HCT116 (cell line): ENCODE measurements around the gene HDDC3. TPM values are rescaled to one million over a fixed set of nuclear protein-coding genes. Genes with fewer than 3 reads are reported as not detected.

Experiments used
- ATAC-seq: fragments of 200-7000 bp; cut with Tn5 transposase; 2 replicates; pipeline ENCODE4 v1.9.1; 2020; ENCODE audit warnings: mild to moderate bottlenecking, moderate library complexity
- BruUV-seq: library from RNA; stranded (reverse); fragments of 400-500 nt; replicated peaks from 2 replicates; lab custom pipeline; 2021; lab: Mats Ljungman, UMichigan
- CTCF ChIA-PET: fragments of 300-600 bp; sonication (Branson Sonifier 250); formaldehyde crosslinking; loops from one replicate; lab custom pipeline; 2021; ENCODE audit warnings: antibody characterized with exemption; lab: Charles Lee
- POLR2A ChIA-PET: fragments of 300-600, 350-600 bp; sonication (Branson Sonifier 250); formaldehyde crosslinking; loops from one replicate; lab custom pipeline; 2021; ENCODE audit warnings: antibody characterized with exemption; lab: Charles Lee
- RAD21 ChIA-PET, 2 experiments: fragments of 300-600 bp; sonication (Branson Sonifier 250); formaldehyde crosslinking; loops; one replicate each; lab custom pipeline; 2023; ENCODE audit warnings: low total read pairs in 2 of 2; ENCODE audit not compliant: uncharacterized antibody in 2 of 2, unreplicated experiment in 2 of 2, low non-redundant PET in 1 of 2; lab: Charles Lee
- DNase-seq: peaks from one replicate; pipeline ENCODE4 v3.0.0-alpha.2; 2010; ENCODE audit warnings: low read depth, low spot score
- H2AFZ ChIP-seq: fragments of 200-600 bp; shearing (Covaris generic), sonication (generic); 2 replicates; pipeline ENCODE4 v1.6.1; 2017; ENCODE audit warnings: low read depth, mixed run types, mixed read lengths, antibody characterized with exemption, low read length; ENCODE audit not compliant: poor library complexity, severe bottlenecking
- H3K27ac ChIP-seq: 2 replicates; pipeline ENCODE4 v1.5.1; 2012; ENCODE audit warnings: low read depth, low read length
- H3K27me3 ChIP-seq: fragments of 200-600 bp; sonication (generic); 2 replicates; pipeline ENCODE4 v1.6.1; 2016; ENCODE audit warnings: mixed run types, low read length, mixed read lengths; ENCODE audit not compliant: insufficient read depth
- H3K36me3 ChIP-seq, 2 experiments: fragments of 200-500 bp in 1 of 2; fragments of 200-600 bp in 1 of 2; sonication (Bioruptor generic) in 1 of 2; sonication (generic) in 1 of 2; 2 replicates each; pipeline versions ENCODE4 v1.5.1 to v1.6.1; 2014 to 2016; ENCODE audit warnings: low read length in 2 of 2, inconsistent platforms in 1 of 2, mixed read lengths in 1 of 2, mixed run types in 1 of 2; ENCODE audit not compliant: insufficient read depth in 2 of 2, control insufficient read depth in 1 of 2
- H3K4me1 ChIP-seq, 2 experiments: fragments of 200-600 bp in 1 of 2; sonication (generic) in 1 of 2; 2 replicates each; pipeline versions ENCODE4 v1.5.1 to v1.6.1; 2012 to 2017; ENCODE audit warnings: low read length in 2 of 2, inconsistent platforms in 1 of 2, mild to moderate bottlenecking in 1 of 2, mixed read lengths in 1 of 2, mixed run types in 1 of 2, moderate library complexity in 1 of 2; ENCODE audit not compliant: insufficient read depth in 2 of 2, control insufficient read depth in 1 of 2
- H3K4me2 ChIP-seq: fragments of 200-600 bp; sonication (generic); 2 replicates; pipeline ENCODE4 v1.6.1; 2017; ENCODE audit warnings: mixed run types, low read length, mixed read lengths
- H3K4me3 ChIP-seq, 2 experiments: fragments of 200-600 bp in 1 of 2; sonication (generic) in 1 of 2; replicated peaks in 1 of 2; 2 replicates each; pipeline ENCODE4 v1.5.1; 2011 to 2016; ENCODE audit warnings: low read length in 2 of 2, control low read depth in 1 of 2, low read depth in 1 of 2, mild to moderate bottlenecking in 1 of 2, mixed read lengths in 1 of 2, mixed run types in 1 of 2
- H3K79me2 ChIP-seq: fragments of 200-600 bp; sonication (generic); 2 replicates; pipeline ENCODE4 v1.6.1; 2017; ENCODE audit warnings: mild to moderate bottlenecking, mixed run types, low read length, moderate library complexity, mixed read lengths; ENCODE audit not compliant: insufficient read depth
- H3K9ac ChIP-seq: fragments of 200-600 bp; sonication (generic); 2 replicates; pipeline ENCODE4 v1.6.1; 2016; ENCODE audit warnings: low read length, mixed read lengths
- H3K9me2 ChIP-seq: fragments of 200-600 bp; sonication (generic), shearing (Covaris generic); 2 replicates; pipeline ENCODE4 v1.6.1; 2017; ENCODE audit warnings: mixed run types, mild to moderate bottlenecking, moderate library complexity; ENCODE audit not compliant: insufficient read depth
- H3K9me3 ChIP-seq, 2 experiments: fragments of 200-500 bp in 1 of 2; fragments of 200-600 bp in 1 of 2; sonication (Bioruptor generic) in 1 of 2; sonication (generic) in 1 of 2; 2 replicates each; pipeline ENCODE4 v1.6.1; 2014 to 2017; ENCODE audit warnings: low read length in 2 of 2, mixed read lengths in 2 of 2, inconsistent platforms in 1 of 2, low read depth in 1 of 2, mild to moderate bottlenecking in 1 of 2, mixed run types in 1 of 2, moderate library complexity in 1 of 2; ENCODE audit not compliant: control insufficient read depth in 1 of 2, insufficient read depth in 1 of 2
- H4K20me1 ChIP-seq: fragments of 200-600 bp; sonication (generic), shearing (Covaris generic); 2 replicates; pipeline ENCODE4 v1.6.1; 2017; ENCODE audit warnings: mixed run types, mild to moderate bottlenecking, moderate library complexity; ENCODE audit not compliant: insufficient read depth
- ELF1 ChIP-seq: IDR thresholded peaks from 2 replicates; pipeline ENCODE4 v1.6.1; 2012; ENCODE audit warnings: low read depth, borderline replicate concordance
- EZH2 ChIP-seq: fragments of 200-600 bp; sonication (generic); IDR thresholded peaks from 2 replicates; pipeline ENCODE4 v1.6.1; 2017; ENCODE audit warnings: antibody characterized with exemption, mixed run types
- JUND ChIP-seq: IDR thresholded peaks from 2 replicates; pipeline ENCODE4 v1.6.1; 2012
- MAX ChIP-seq: IDR thresholded peaks from 2 replicates; pipeline ENCODE4 v1.6.1; 2012
- POLR2A ChIP-seq: IDR thresholded peaks from 2 replicates; pipeline ENCODE4 v1.7.0; 2011; ENCODE audit warnings: borderline replicate concordance; ENCODE audit not compliant: insufficient read depth, insufficient read length; ENCODE audit errors: extremely low read depth
- POLR2AphosphoS5 ChIP-seq: IDR thresholded peaks from 2 replicates; pipeline ENCODE4 v1.6.1; 2011; ENCODE audit warnings: mild to moderate bottlenecking, low read depth, low read length, moderate library complexity
- RAD21 ChIP-seq: IDR thresholded peaks from 2 replicates; pipeline ENCODE4 v1.6.1; 2012; ENCODE audit warnings: low read depth, mild to moderate bottlenecking
- REST ChIP-seq: IDR thresholded peaks from 2 replicates; pipeline ENCODE4 v1.6.1; 2012; ENCODE audit warnings: low read depth
- SIN3A ChIP-seq: IDR thresholded peaks from 2 replicates; pipeline ENCODE4 v1.6.1; 2012; ENCODE audit warnings: low read depth
- SP1 ChIP-seq: IDR thresholded peaks from 2 replicates; pipeline ENCODE4 v1.6.1; 2012; ENCODE audit warnings: low read depth
- SRF ChIP-seq: IDR thresholded peaks from 2 replicates; pipeline ENCODE4 v1.6.1; 2012; ENCODE audit warnings: low read depth
- YY1 ChIP-seq: IDR thresholded peaks from 2 replicates; pipeline ENCODE4 v1.6.1; 2011; ENCODE audit warnings: low read length, low read depth, moderate library complexity, mild to moderate bottlenecking; ENCODE audit not compliant: insufficient replicate concordance; ENCODE audit errors: extremely low read depth
- ZBTB33 ChIP-seq: IDR thresholded peaks from 2 replicates; pipeline ENCODE4 v1.6.1; 2011; ENCODE audit warnings: mild to moderate bottlenecking, low read length, moderate library complexity; ENCODE audit not compliant: insufficient replicate concordance; ENCODE audit errors: extremely low read depth
- ZFX ChIP-seq: fragments of 450-650 bp; IDR thresholded peaks from 2 replicates; pipeline ENCODE4 v1.6.1; 2017
- ZNF274 ChIP-seq: fragments of 200-500 bp; sonication (Bioruptor generic); IDR thresholded peaks from 2 replicates; pipeline ENCODE4 v1.6.1; 2014; ENCODE audit warnings: mild to moderate bottlenecking, low read depth, low read length, inconsistent platforms
- intact Hi-C: fragments of 100-400 bp; cut with micrococcal nuclease; formaldehyde crosslinking; loops from 2 replicates; pipeline ENCODE4 v1.10.0; 2022
- total RNA-seq: library from RNA; stranded (reverse); gene quantifications from one replicate; pipeline ENCODE4 v1.2.1, GENCODE V29; 2021; ENCODE audit not compliant: unreplicated experiment

HDDC3 gene
- total RNA-seq, 1 experiment from 2014 or later: 20.4 TPM

- H3K9me2 ChIP-seq: no peaks in the 10 kb centered on the region
- H3K4me3 ChIP-seq: no peak overlapping the region
- H3K9me3 ChIP-seq: no peaks in the 10 kb centered on the region
- no peak overlapping the region for H3K9ac ChIP-seq
- H4K20me1 ChIP-seq: no peaks in the 10 kb centered on the region
- intact Hi-C loops: no loop called here
- no peak overlapping the region for H3K4me2 ChIP-seq
- CTCF ChIA-PET: no interaction called here
- RAD21 ChIA-PET: no interaction called here
- no peaks in the 10 kb centered on the region for H3K27me3 ChIP-seq
- ATAC-seq: no peak
- POLR2A ChIA-PET: no interaction called here
- H3K27ac ChIP-seq: no peak overlapping the region
- no peak for TF ChIP-seq ZNF274
- TF ChIP-seq JUND: no peak
- no peak for TF ChIP-seq SIN3A
- TF ChIP-seq ZBTB33: no peak
- no peak for TF ChIP-seq SP1
- no peak for TF ChIP-seq RAD21
- no peak for TF ChIP-seq REST
- TF ChIP-seq EZH2: no peak
- no peak for TF ChIP-seq MAX
- no peak for TF ChIP-seq ZFX
- TF ChIP-seq POLR2AphosphoS5: no peak
- TF ChIP-seq POLR2A: no peak
- no peak for TF ChIP-seq ELF1
- TF ChIP-seq YY1: no peak
- TF ChIP-seq SRF: no peak
- TF ChIP-seq, all 23 proteins: peak for 0
- Histone ChIP-seq H3K79me2 (no peaks in the 10 kb centered on the region), H2AFZ (no peak overlapping the region), H3K36me3 (peaks cover 10 to 11% of the 10 kb centered on the region in 2 experiments; a peak in 3 of 4 replicates), H3K4me1 (peaks cover 0 to 3% of the 10 kb centered on the region in 2 experiments; a peak in 1 of 4 replicates)
- DNase-seq: no peak
- no TSS peak for BruUV-seq
Observed at GRCh38 chr15:90881181-90881977, 51.0 kb downstream of the HDDC3 start.
